WI38 (cell line): ENCODE measurements around the gene RETREG1.
"Not testable (repeated sequence)": the region's sequence is repeated elsewhere in the genome, so short reads cannot be mapped to it uniquely, and the experiment has no call there.

Experiments used
- H3K4me3 ChIP-seq: 2 replicates; pipeline ENCODE4 v1.5.1; 2011; ENCODE audit warnings: low read depth, mild to moderate bottlenecking, control low read depth, low read length
- CTCF ChIP-seq: IDR thresholded peaks from 2 replicates; pipeline ENCODE4 v1.5.1; 2012; ENCODE audit warnings: low read depth, mild to moderate bottlenecking, control low read depth, low read length

The RETREG1 gene

GRCh38 chr5:16484081-16484480, 132.7 kb downstream of the RETREG1 start:
- no peak for TF ChIP-seq CTCF
- no peak overlapping the region for H3K4me3 ChIP-seq

GRCh38 chr5:16483361-16483760, 133.4 kb downstream of the RETREG1 start:
- TF ChIP-seq CTCF: no peak

GRCh38 chr5:16482891-16483290, 133.9 kb downstream of the RETREG1 start:
- no peak overlapping the region for H3K4me3 ChIP-seq
- TF ChIP-seq CTCF: no peak

More at GRCh38 chr5:16483361-16483760, 133.4 kb downstream of the RETREG1 start:
- H3K4me3 ChIP-seq: no peak overlapping the region

GRCh38 chr5:16480821-16481538, 135.8 kb downstream of the RETREG1 start:
- H3K4me3 ChIP-seq: no peak overlapping the region
- no peak for TF ChIP-seq CTCF

GRCh38 chr5:16480144-16480543, 136.7 kb downstream of the RETREG1 start:
- H3K4me3 ChIP-seq: no peak overlapping the region
- TF ChIP-seq CTCF: no peak

GRCh38 chr5:16477541-16477940, 139.3 kb downstream of the RETREG1 start:
- no peak for TF ChIP-seq CTCF
- no peak overlapping the region for H3K4me3 ChIP-seq

GRCh38 chr5:16476417-16476816, 140.4 kb downstream of the RETREG1 start:
- not testable (repeated sequence) for H3K4me3 ChIP-seq

- TF ChIP-seq CTCF: no peak
- no peak overlapping the region for H3K4me3 ChIP-seq
Observed at GRCh38 chr5:16471387-16471786, 145.4 kb downstream of the RETREG1 start.
